ENCODE measurements around the gene USP48.

- TF ChIP-seq CTCF (conservative IDR thresholded peaks at IDR 0.05; ENCODE audit: low read depth, low read length) (no peak), MAFK (IDR thresholded peaks at IDR 0.05; ENCODE audit: low read depth, low read length) (no peak), POLR2A (IDR thresholded peaks at IDR 0.05; ENCODE audit: low read depth, low read length) (no peak), USF2 (IDR thresholded peaks at IDR 0.05; ENCODE audit: low read depth, low read length) (no peak), RAD21 (IDR thresholded peaks at IDR 0.05; ENCODE audit: low read length) (no peak), MXI1 (IDR thresholded peaks at IDR 0.05; ENCODE audit: borderline replicate concordance, low read depth, low read length) (no peak), RCOR1 (IDR thresholded peaks at IDR 0.05; ENCODE audit: insufficient replicate concordance, low read length) (no peak)
Measured at GRCh38 chr1:21641537-21641936, 141.4 kb downstream of the USP48 start.

Data from IMR-90 (cell line).